Liver (tissue), 9 donors: ENCODE measurements around the gene DHH. TPM values are rescaled to one million over a fixed set of nuclear protein-coding genes. Genes with fewer than 3 reads are reported as not detected.

Source experiments
- DNase-seq: peaks from one replicate; pipeline ENCODE4 v3.0.0-alpha.2; 2017; ENCODE audit warnings: low spot score
- H3K27ac ChIP-seq, 2 donors: one replicate each; pipeline ENCODE4 v1.7.0; 2013; ENCODE audit warnings: inconsistent platforms in 2 of 2, low read length in 2 of 2, control low read depth in 1 of 2, low read depth in 1 of 2, mild to moderate bottlenecking in 1 of 2
- H3K27me3 ChIP-seq, 4 donors: one replicate each; pipeline versions ENCODE4 v1.6.1 to v1.7.0; 2013; ENCODE audit warnings: low read length in 3 of 4, inconsistent platforms in 1 of 4, mild to moderate bottlenecking in 1 of 4, moderate library complexity in 1 of 4; ENCODE audit not compliant: control insufficient read depth in 4 of 4, insufficient read depth in 4 of 4
- H3K36me3 ChIP-seq, 4 donors: one replicate each; pipeline versions ENCODE4 v1.6.1 to v1.7.0; 2013; ENCODE audit warnings: low read length in 3 of 4, mild to moderate bottlenecking in 3 of 4, low read depth in 1 of 4, moderate library complexity in 1 of 4; ENCODE audit not compliant: control insufficient read depth in 4 of 4, insufficient read depth in 3 of 4
- H3K4me1 ChIP-seq, 4 donors: one replicate each; pipeline versions ENCODE4 v1.6.1 to v1.7.0; 2013; ENCODE audit warnings: low read length in 3 of 4, mild to moderate bottlenecking in 3 of 4, moderate library complexity in 1 of 4; ENCODE audit not compliant: control insufficient read depth in 4 of 4, insufficient read depth in 4 of 4
- H3K4me3 ChIP-seq, 3 donors: one replicate each; pipeline versions ENCODE4 v1.6.1 to v1.7.0; 2013; ENCODE audit warnings: low read length in 3 of 3, control low read depth in 1 of 3, low read depth in 1 of 3, mild to moderate bottlenecking in 1 of 3
- H3K9ac ChIP-seq, 2 donors: one replicate each; pipeline ENCODE4 v1.7.0; 2013; ENCODE audit warnings: low read length in 2 of 2, mild to moderate bottlenecking in 2 of 2, moderate library complexity in 2 of 2, control low read depth in 1 of 2, low read depth in 1 of 2
- H3K9me3 ChIP-seq, 4 donors: one replicate each; pipeline versions ENCODE4 v1.6.1 to v1.7.0; 2013; ENCODE audit warnings: low read length in 3 of 4; ENCODE audit not compliant: control insufficient read depth in 4 of 4
- ATF3 ChIP-seq: IDR thresholded peaks from 2 replicates; pipeline ENCODE4 v1.6.1; 2016; ENCODE audit warnings: antibody characterized with exemption
- CTCF ChIP-seq: fragments of 150-350 bp; IDR thresholded peaks from 2 replicates; pipeline ENCODE4 v1.5.1; 2017; ENCODE audit warnings: improper control_type of control experiment, low read depth, low read length; ENCODE audit not compliant: missing input control
- FOXA1 ChIP-seq: IDR thresholded peaks from 2 replicates; pipeline ENCODE4 v1.6.1; 2016; ENCODE audit warnings: antibody characterized with exemption
- FOXA2 ChIP-seq: IDR thresholded peaks from 2 replicates; pipeline ENCODE4 v1.6.1; 2016; ENCODE audit warnings: antibody characterized with exemption
- GABPA ChIP-seq, 2 donors: IDR thresholded peaks in 1 of 2; conservative IDR thresholded peaks in 1 of 2; 2 replicates each; pipeline ENCODE4 v1.6.1; 2016; ENCODE audit warnings: antibody characterized with exemption in 2 of 2, mild to moderate bottlenecking in 1 of 2, moderate library complexity in 1 of 2
- HNF4G ChIP-seq: IDR thresholded peaks from 2 replicates; pipeline ENCODE4 v1.6.1; 2016; ENCODE audit warnings: antibody characterized with exemption
- JUND ChIP-seq, 2 donors: IDR thresholded peaks; 2 replicates each; pipeline ENCODE4 v1.6.1; 2016; ENCODE audit warnings: antibody characterized with exemption in 2 of 2
- MAX ChIP-seq: IDR thresholded peaks from 2 replicates; pipeline ENCODE4 v1.6.1; 2016; ENCODE audit warnings: antibody characterized with exemption
- NR2F2 ChIP-seq: IDR thresholded peaks from 2 replicates; pipeline ENCODE4 v1.6.1; 2016; ENCODE audit warnings: antibody characterized with exemption
- RXRA ChIP-seq, 2 donors: IDR thresholded peaks; 2 replicates each; pipeline ENCODE4 v1.6.1; 2017 to 2018; ENCODE audit warnings: antibody characterized with exemption in 2 of 2, mild to moderate bottlenecking in 1 of 2
- SP1 ChIP-seq: IDR thresholded peaks from 2 replicates; pipeline ENCODE4 v1.6.1; 2018; ENCODE audit warnings: antibody characterized with exemption, mild to moderate bottlenecking
- TAF1 ChIP-seq: conservative IDR thresholded peaks from 2 replicates; pipeline ENCODE4 v1.6.1; 2016; ENCODE audit warnings: antibody characterized with exemption, mild to moderate bottlenecking
- YY1 ChIP-seq: IDR thresholded peaks from 2 replicates; pipeline ENCODE4 v1.6.1; 2016; ENCODE audit warnings: antibody characterized with exemption, mild to moderate bottlenecking
- ZBTB33 ChIP-seq: IDR thresholded peaks from 2 replicates; pipeline ENCODE4 v1.6.1; 2016; ENCODE audit warnings: antibody characterized with exemption
- WGBS: extraction: QIAGEN DNeasy Blood & Tissue Kit; methylation state at CpG from one replicate; pipeline ENCODE4 v1.1.7; 2013; 5-methylcytosine and 5-hydroxymethylcytosine counted together
- polyA plus RNA-seq, 2 donors: library from polyadenylated mRNA; stranded (reverse) in 1 of 2; unstranded in 1 of 2; fragments of 200-250 nt in 1 of 2; fragments of >200 nt in 1 of 2; fragmentation: Nextera tagmentation in 1 of 2; extraction: Ambion mirVana in 1 of 2; gene quantifications; one replicate each; pipeline versions ENCODE4 v1.2.1 to v1.2.3, GENCODE V29; 2013 to 2015
- total RNA-seq, 2 donors: library from RNA; depleted of rRNA; stranded (reverse); fragments of >200 nt; gene quantifications; one replicate each; pipeline ENCODE4 v1.2.3, GENCODE V29; 2014
- donor health status: healthy.
- donor health status: healthy.
- donor health status: healthy.
- donor health status: healthy.
- donor health status: healthy.

The DHH gene
- total and polyA plus RNA-seq, 4 donors, result 0.08 to 0.09 (median 0.09) TPM; not detected in 1

- TF ChIP-seq CTCF (no peak), TAF1 (no peak), RXRA (IDR thresholded peaks at IDR 0.05) (no peak)
Measured at GRCh38 chr12:49054524-49054923, 40.1 kb downstream of the DHH start (continued).

- H3K27me3 ChIP-seq, result no peaks in the 10 kb centered on the region
- H3K4me3 ChIP-seq, result no peak overlapping the region
- WGBS, result 95% methylated on average over 5 of the region's 5 CpGs
- no peak for DNase-seq
- no peaks in the 10 kb centered on the region for H3K9me3 ChIP-seq
- no peak overlapping the region for H3K27ac ChIP-seq
- TF ChIP-seq RXRA (IDR thresholded peaks at IDR 0.05), result no peak
- no peak for TF ChIP-seq HNF4G
- no peak for TF ChIP-seq MAX
- no peak for TF ChIP-seq YY1
- TF ChIP-seq FOXA2, result no peak
- TF ChIP-seq ATF3, result no peak
- no peak for TF ChIP-seq GABPA (IDR thresholded peaks at IDR 0.05 in 1 of 2, conservative IDR thresholded peaks at IDR 0.05 in 1 of 2)
- no peak for TF ChIP-seq SP1
- no peak for TF ChIP-seq ZBTB33
- no peak for TF ChIP-seq FOXA1
- no peak for TF ChIP-seq CTCF
- no peak overlapping the region for H3K9ac ChIP-seq
- H3K4me1 ChIP-seq, result peaks cover 11 to 46% (median 41%) of the 10 kb centered on the region in 4 donors
- H3K36me3 ChIP-seq, result peaks cover 25 to 53% (median 39%) of the 10 kb centered on the region in 4 donors
Measured at GRCh38 chr12:49054096-49054495, 40.5 kb downstream of the DHH start.

- no peak for DNase-seq
- H3K27ac ChIP-seq, result no peak overlapping the region
- H3K4me3 ChIP-seq, result no peak overlapping the region
- 92% methylated on average over 16 of the region's 16 CpGs for WGBS
- H3K27me3 ChIP-seq, result no peaks in the 10 kb centered on the region
- H3K36me3 ChIP-seq, result peaks cover 38 to 68% (median 51%) of the 10 kb centered on the region in 4 donors
- H3K9ac ChIP-seq, result no peak overlapping the region
- no peaks in the 10 kb centered on the region for H3K9me3 ChIP-seq
- TF ChIP-seq CTCF, result no peak
- TF ChIP-seq NR2F2, result no peak
- TF ChIP-seq YY1, result no peak
- no peak for TF ChIP-seq TAF1
- no peak for TF ChIP-seq MAX
- no peak for TF ChIP-seq FOXA1
- TF ChIP-seq JUND (IDR thresholded peaks at IDR 0.05), result no peak
- TF ChIP-seq ATF3, result no peak
- peaks cover 7 to 31% (median 26%) of the 10 kb centered on the region in 4 donors for H3K4me1 ChIP-seq
Measured at GRCh38 chr12:49052451-49053208, 42.0 kb downstream of the DHH start.
